Sigmoid colon (tissue), 7 donors: ENCODE measurements around the gene LDLRAD2. TPM values are rescaled to one million over a fixed set of nuclear protein-coding genes. Genes with fewer than 3 reads are reported as not detected.
"Not testable (repeated sequence)": the region's sequence is repeated elsewhere in the genome, so short reads cannot be mapped to it uniquely, and the experiment has no call there.

ENCODE experiments used
- DNase-seq: peaks from one replicate; pipeline ENCODE4 v3.0.0-alpha.2; 2019
- H3K27ac ChIP-seq, 4 donors: fragments of 200-600 bp; sonication (generic); one replicate each; pipeline ENCODE4 v1.5.1; 2016 to 2019; ENCODE audit warnings: mild to moderate bottlenecking in 1 of 4
- H3K27me3 ChIP-seq, 3 donors: fragments of 200-600 bp; sonication (generic); one replicate each; pipeline ENCODE4 v1.5.1; 2019; ENCODE audit warnings: mild to moderate bottlenecking in 1 of 3
- H3K36me3 ChIP-seq, 4 donors: fragments of 200-600 bp; sonication (generic); one replicate each; pipeline ENCODE4 v1.5.1; 2016 to 2019
- H3K4me1 ChIP-seq, 4 donors: fragments of 200-600 bp; sonication (generic); one replicate each; pipeline ENCODE4 v1.5.1; 2017 to 2019
- H3K4me3 ChIP-seq, 4 donors: fragments of 200-600 bp; sonication (generic); one replicate each; pipeline ENCODE4 v1.5.1; 2017 to 2019; ENCODE audit warnings: mild to moderate bottlenecking in 2 of 4, moderate library complexity in 1 of 4
- H3K9me3 ChIP-seq, 4 donors: fragments of 200-600 bp in 3 of 4; sonication (generic) in 3 of 4; one replicate each; pipeline versions ENCODE4 v1.5.1 to v1.6.1; 2013 to 2019
- CTCF ChIP-seq, 4 experiments: fragments of 450-650 bp in 3 of 4; fragments of 200-600 bp in 1 of 4; IDR thresholded peaks; one replicate each; pipeline ENCODE4 v1.5.1; 2016 to 2019; ENCODE audit warnings: antibody characterized with exemption in 4 of 4, mild to moderate bottlenecking in 3 of 4, moderate library complexity in 2 of 4
- EP300 ChIP-seq, 4 donors: sonication (generic); formaldehyde crosslinking; IDR thresholded peaks; one replicate each; pipeline ENCODE4 v1.6.1; 2017; ENCODE audit warnings: antibody characterized with exemption in 4 of 4
- POLR2A ChIP-seq, 2 donors: fragments of 450-650 bp; IDR thresholded peaks; one replicate each; pipeline ENCODE4 v1.6.1; 2016; ENCODE audit warnings: antibody characterized with exemption in 2 of 2, mild to moderate bottlenecking in 2 of 2, moderate library complexity in 2 of 2
- POLR2AphosphoS5 ChIP-seq, 4 donors: sonication (generic); formaldehyde crosslinking; IDR thresholded peaks; one replicate each; pipeline ENCODE4 v1.6.1; 2017; ENCODE audit warnings: antibody characterized with exemption in 4 of 4
- WGBS, 2 donors: extraction: QIAGEN DNeasy Blood & Tissue Kit; methylation state at CpG; one replicate each; pipeline ENCODE4 v1.1.7; 2013; 5-methylcytosine and 5-hydroxymethylcytosine counted together
- intact Hi-C: fragments of 100-400 bp; cut with DNase I; formaldehyde crosslinking; loops from one replicate; pipeline ENCODE4 v1.15.1; 2023
- polyA plus RNA-seq, 3 donors: library from polyadenylated mRNA; stranded (reverse); fragments of 200-250 nt; gene quantifications; one replicate each; pipeline ENCODE4 v1.2.3, GENCODE V29; 2013
- total RNA-seq, 4 donors: library from RNA; depleted of rRNA; stranded (reverse); fragments of >200 nt; gene quantifications; one replicate each; pipeline ENCODE4 v1.1.0, GENCODE V29; 2016
- donor health status: healthy with polysubstance abuse.
- donor health status: Bipolar disorder and iron deficiency.
- donor health status: healthy.

Gene LDLRAD2
- total and polyA plus RNA-seq, 7 donors: under 0.01 to 1.4 (median 0.23) TPM; not detected in 2

GRCh38 chr1:21823980-21824702, 12.1 kb downstream of the LDLRAD2 start:
- Histone ChIP-seq H3K4me1 (peaks cover 0 to under 1% (median 0%) of the 10 kb centered on the region in 4 donors), H3K4me3 (no peak overlapping the region), H3K9me3 (no peaks in the 10 kb centered on the region), H3K36me3 (peaks cover 59 to 88% (median 83%) of the 10 kb centered on the region in 4 donors), H3K27ac (no peak overlapping the region), H3K27me3 (no peaks in the 10 kb centered on the region)
- WGBS, 2 donors: 89 to 94% methylated on average over 22 of the region's 22 CpGs
- DNase-seq: no peak
- intact Hi-C loops: no loop called here
- TF ChIP-seq POLR2AphosphoS5 (IDR thresholded peaks at IDR 0.05): no peak
- no peak for TF ChIP-seq POLR2A (IDR thresholded peaks at IDR 0.05)
- no peak for TF ChIP-seq EP300 (IDR thresholded peaks at IDR 0.05)
- TF ChIP-seq CTCF (IDR thresholded peaks at IDR 0.05): no peak

GRCh38 chr1:21824926-21825325, 12.9 kb downstream of the LDLRAD2 start:
- WGBS, 2 donors: 91 to 92% methylated on average over 2 of the region's 2 CpGs
- Histone ChIP-seq H3K36me3 (peaks cover 67 to 96% (median 89%) of the 10 kb centered on the region in 4 donors), H3K27ac (no peak overlapping the region), H3K9me3 (no peaks in the 10 kb centered on the region), H3K4me1 (no peaks in the 10 kb centered on the region), H3K27me3 (no peaks in the 10 kb centered on the region), H3K4me3 (no peak overlapping the region)
- intact Hi-C loops: no loop called here
- TF ChIP-seq EP300 (IDR thresholded peaks at IDR 0.05): no peak
- TF ChIP-seq POLR2A (IDR thresholded peaks at IDR 0.05): no peak
- no peak for TF ChIP-seq CTCF (IDR thresholded peaks at IDR 0.05)
- TF ChIP-seq POLR2AphosphoS5 (IDR thresholded peaks at IDR 0.05): no peak
- DNase-seq: no peak

GRCh38 chr1:21825393-21825792, 13.3 kb downstream of the LDLRAD2 start:
- DNase-seq: no peak
- Histone ChIP-seq H3K4me3 (no peak overlapping the region), H3K27me3 (no peaks in the 10 kb centered on the region), H3K36me3 (peaks cover 71 to 100% (median 93%) of the 10 kb centered on the region in 4 donors), H3K27ac (no peak overlapping the region), H3K4me1 (no peaks in the 10 kb centered on the region), H3K9me3 (no peaks in the 10 kb centered on the region)
- 92 to 94% methylated on average over 7 of the region's 7 CpGs for WGBS, 2 donors
- intact Hi-C loops: no loop called here
- TF ChIP-seq CTCF (IDR thresholded peaks at IDR 0.05): no peak
- TF ChIP-seq EP300 (IDR thresholded peaks at IDR 0.05): no peak
- TF ChIP-seq POLR2AphosphoS5 (IDR thresholded peaks at IDR 0.05): no peak
- no peak for TF ChIP-seq POLR2A (IDR thresholded peaks at IDR 0.05)

- peaks cover 78 to 100% (median 98%) of the 10 kb centered on the region in 4 donors for H3K36me3 ChIP-seq
- H3K4me3 ChIP-seq, DNase-seq, H3K9me3 ChIP-seq, H3K4me1 ChIP-seq, intact Hi-C loops, H3K27ac ChIP-seq, H3K27me3 ChIP-seq: not testable (repeated sequence)
- WGBS, 2 donors: 94 to 95% methylated on average over 10 of the region's 10 CpGs
Observed at GRCh38 chr1:21826694-21827093, 14.6 kb downstream of the LDLRAD2 start.

- no peak for DNase-seq
- H3K27ac ChIP-seq: no peak overlapping the region
- 96% methylated on average over 5 of the region's 5 CpGs for WGBS, 2 donors
- H3K9me3 ChIP-seq: no peaks in the 10 kb centered on the region
- TF ChIP-seq POLR2A (IDR thresholded peaks at IDR 0.05): no peak
- no peaks in the 10 kb centered on the region for H3K4me1 ChIP-seq
- intact Hi-C loops: no loop called here
- no peak overlapping the region for H3K4me3 ChIP-seq
- H3K27me3 ChIP-seq: no peaks in the 10 kb centered on the region
- H3K36me3 ChIP-seq: peaks cover 81 to 100% (median 98%) of the 10 kb centered on the region in 4 donors
Observed at GRCh38 chr1:21827141-21827679, 15.1 kb downstream of the LDLRAD2 start.
